GM19193 (cell line): ENCODE data around the gene DAB1.

Source experiments
- POLR2A ChIP-seq: IDR thresholded peaks from 4 replicates; pipeline ENCODE4 v1.6.1; 2011; ENCODE audit not compliant: insufficient read depth, insufficient read length; ENCODE audit errors: extremely low read depth

DAB1 gene

DNA sequence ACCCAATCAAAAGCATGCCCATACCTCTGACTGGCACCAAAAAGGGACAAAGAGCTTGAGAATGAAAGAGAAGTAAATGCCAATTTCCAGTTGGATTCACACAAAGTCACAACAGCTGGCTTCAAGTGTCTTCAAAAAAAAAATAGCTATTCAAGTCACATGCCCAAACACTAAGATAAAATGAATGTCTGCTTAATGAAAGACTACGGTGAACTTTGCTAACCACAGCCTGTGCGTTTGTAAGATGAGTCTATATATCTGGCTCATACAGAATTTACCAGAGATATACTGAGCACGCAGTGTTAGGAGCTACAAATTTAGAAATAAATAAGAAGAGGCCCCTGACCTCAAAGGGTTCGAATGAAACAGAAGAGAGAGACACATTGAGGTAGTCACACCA is 73.2 kb downstream of the DAB1 start:
- TF ChIP-seq POLR2A: no peak

DNA sequence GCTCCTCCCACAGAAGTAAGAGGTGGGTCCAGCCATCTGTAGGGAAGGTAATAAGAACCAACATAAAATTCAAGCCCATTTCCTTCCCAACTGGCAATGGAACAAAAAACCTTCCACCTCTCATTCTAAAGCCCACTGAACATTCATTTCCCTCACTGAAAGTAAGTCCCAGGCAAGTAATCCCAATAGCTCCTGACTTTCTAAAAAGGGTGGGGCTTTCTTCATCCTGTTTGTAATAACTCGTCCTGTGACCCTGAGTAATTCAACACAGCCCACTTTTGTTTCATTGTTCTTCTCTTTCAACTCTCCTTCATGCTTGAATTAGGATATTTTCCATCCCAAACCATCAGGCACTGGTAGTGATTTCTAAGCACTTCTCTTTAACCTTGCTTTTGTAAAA is 74.9 kb downstream of the DAB1 start:
- no peak for TF ChIP-seq POLR2A

DNA sequence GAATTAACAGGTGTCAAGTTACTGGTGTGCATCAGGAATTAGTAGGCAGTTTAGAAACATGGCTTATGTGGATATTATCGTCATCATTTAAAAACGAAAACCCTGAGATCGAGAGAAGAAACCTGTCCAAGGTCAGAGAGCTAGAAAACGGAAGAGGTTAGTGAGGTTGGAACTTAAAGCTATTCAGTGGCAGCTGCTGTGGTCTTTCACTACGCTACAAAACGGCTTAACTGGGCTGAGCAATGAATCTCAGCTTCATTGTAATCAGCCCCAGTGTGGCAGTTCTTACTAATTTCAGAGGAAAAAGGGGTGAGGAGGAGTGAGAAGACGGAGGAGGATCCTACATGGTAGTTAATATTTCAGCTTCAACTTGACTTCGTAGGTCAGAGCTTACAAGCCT is 77.9 kb downstream of the DAB1 start:
- TF ChIP-seq POLR2A: no peak

DNA sequence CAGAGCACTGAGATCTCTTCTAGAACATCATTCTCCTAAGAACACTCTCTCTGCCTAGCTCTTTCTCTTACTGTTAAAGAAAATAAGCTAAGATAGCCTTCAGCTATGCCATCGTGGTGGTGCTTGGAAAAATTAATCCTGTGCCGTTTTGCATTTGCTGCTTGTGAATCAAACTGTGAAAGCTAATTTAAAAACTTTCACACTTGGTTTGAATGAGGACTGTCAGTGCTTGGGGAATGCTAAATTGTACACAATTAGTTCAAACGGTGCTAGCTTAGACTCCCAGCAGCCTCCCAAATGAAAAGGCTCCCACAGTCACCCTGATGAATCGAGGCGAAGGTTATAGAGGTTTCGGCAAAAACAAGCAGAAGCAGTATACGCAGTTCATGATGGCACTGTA is 79.6 kb downstream of the DAB1 start:
- no peak for TF ChIP-seq POLR2A

DNA sequence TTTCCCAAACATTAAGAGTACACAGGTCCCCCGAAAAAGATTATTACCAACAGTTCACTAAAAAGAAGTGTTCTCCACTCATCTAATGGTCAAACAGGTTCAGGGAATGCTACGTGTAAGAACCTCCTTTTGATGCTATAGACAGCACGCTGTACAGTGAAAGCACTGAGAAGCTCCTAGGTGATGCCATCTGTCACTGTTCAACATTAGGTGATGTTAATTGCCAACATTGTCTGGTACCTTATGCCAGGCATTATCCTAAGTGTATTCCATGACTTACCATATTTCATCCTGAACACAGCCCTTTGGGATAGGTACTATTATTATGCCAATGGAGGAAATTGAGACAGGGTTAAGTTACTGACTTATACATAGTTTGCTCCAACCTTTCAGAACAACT is 82.1 kb downstream of the DAB1 start:
- TF ChIP-seq POLR2A: no peak

DNA sequence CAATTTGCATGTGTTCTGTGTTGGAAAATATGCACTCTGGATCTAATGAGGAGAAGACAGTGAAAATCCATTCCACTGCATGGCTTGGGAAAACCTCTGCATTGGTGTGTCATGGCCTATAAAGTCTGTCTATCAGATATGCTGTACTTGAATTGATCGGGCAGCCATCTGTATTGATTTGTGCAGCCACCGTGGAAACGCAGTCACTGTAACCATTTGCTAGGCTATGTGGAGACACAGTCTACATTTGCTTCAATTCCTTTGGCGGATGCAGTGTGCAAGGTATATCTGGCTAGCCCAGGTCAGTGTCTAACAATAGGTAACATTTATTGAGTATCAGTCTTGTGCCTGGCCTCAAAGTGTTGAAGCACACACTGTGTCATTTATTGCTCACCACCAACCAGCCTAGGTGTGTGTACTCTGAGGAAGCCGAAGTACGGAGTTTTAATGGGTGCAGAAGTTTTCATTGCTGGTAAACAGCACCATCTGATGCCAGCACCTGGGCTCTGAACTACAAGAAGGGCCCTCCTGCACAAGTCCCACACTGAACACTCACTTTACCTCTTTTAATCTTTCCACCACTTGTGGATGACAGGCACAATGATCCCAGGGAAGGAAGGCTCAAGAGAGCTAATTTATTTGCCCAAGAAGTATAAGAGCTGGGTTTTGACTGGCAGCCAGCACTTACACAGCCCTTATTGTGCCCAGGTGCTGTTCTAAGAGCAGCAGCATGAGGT is 83.4 kb downstream of the DAB1 start:
- no peak for TF ChIP-seq POLR2A

DNA sequence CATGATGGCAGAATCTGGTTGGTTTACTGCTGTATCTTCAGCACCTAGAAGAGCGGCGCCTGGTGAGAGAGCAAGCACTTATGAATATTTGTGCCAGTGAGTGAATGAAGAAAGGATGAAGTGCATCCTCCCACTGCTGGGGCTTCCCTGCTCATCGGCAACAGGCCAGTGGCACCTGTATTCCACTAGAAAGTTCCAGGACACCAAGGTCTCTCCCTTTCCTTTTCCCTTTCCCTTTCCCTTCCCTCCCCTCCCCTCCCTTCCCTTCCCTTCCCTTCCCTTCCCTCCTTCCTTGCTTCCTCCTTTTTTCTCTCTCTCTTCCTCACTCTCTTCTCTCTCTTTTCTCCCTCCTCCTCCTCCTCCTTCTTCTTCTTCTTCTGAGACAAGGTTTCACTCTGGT is 86.2 kb downstream of the DAB1 start:
- TF ChIP-seq POLR2A: no peak

DNA sequence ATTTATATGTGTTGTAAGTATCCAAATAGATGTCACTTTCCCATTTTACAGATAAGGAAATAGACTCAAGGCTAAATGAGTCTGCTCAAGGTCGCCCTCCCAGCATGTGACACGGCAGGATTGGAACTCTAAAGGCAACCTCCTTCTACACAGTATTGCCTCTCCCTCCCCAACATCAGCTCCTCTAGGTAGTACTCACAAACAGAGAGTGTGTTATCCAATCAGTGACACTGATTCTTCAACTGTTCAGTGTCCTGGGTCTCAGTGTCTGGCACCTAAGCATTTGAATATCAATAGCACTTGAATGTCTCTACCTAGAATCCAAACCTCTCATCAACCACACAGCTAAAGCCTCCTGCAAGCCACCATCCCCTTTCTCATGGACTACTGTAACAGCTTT is 87.1 kb downstream of the DAB1 start:
- TF ChIP-seq POLR2A: no peak

DNA sequence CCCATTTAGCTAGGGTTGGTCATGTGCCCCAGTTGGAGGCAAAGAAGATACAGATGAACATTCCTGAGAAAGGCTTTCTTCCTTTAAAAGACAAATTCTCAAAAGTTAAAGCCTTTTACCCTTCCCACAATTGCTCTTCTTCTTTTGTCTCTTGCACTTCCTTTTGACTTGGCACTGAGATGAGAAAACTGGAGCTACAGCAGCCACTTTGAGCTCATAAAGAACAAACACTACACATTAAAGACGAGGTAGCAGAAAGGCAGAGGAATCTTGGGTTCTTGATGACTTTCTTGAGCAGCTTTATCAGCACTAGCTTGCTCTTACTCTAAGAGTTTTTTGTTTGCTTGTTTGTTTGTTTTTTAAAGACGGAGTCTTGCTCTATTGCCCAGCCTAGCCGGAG is 92.2 kb downstream of the DAB1 start:
- TF ChIP-seq POLR2A: no peak

DNA sequence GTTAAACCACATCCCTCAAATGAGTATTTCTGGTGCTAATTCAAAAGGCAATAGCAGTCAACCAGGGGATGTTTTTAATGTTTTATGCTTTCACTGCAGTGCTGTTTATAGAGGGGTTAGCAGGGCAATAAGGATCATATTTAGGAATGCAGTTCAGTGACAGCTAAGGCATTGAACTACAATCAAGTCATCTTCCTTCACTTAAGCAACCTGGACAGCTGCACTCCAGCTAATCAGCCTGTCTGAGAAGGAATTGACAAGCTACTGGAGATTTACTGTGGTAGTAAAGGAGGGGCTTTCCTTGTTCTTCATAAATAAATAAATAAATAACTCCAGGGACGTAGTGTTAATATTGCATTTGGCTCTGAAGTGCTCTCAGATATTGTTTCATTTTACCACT is 93.9 kb downstream of the DAB1 start:
- no peak for TF ChIP-seq POLR2A

DNA sequence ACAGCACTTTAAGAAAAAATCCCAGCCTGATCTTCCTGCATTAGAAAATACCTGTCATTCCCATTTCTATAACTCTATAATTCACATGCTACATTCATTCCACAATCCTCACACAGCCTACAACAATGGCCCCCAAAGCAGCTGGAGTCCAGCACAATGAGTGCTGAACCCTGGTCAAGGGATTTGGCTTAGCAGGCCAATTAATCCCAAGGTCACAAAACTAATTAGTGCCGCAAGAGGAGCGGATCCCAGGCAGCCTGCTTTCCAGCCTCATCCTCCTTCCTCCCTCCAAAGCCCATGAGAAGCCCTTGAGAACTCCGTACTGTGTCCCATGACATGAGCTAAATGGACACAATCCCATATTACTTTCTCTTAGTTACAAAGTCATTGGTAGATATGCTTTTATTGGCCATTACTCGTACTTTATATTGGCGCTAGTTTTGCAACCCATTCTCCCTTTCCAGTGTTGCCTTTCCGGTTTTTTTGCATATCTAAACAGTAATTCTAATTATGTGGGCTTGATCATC is 94.8 kb downstream of the DAB1 start:
- no peak for TF ChIP-seq POLR2A

DNA sequence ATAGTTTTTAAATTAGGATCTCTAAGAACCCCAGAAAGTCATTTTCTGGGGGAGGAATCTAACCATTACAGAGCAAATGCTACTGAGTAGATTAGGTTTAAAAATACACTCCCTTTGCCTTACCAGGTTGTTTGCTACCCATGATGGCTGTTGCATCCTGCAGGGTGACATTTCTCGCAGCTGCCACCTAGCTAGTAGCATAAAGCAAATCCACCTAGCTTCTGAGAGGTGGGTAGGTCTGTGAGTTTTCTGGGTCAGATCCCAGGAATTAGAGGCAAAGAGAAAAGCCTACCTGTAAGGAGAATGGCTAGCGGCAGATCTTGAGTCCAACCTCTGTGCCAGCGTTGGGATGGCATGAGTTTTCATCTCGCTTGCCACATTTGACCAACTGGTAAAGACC is 95.9 kb downstream of the DAB1 start:
- TF ChIP-seq POLR2A: no peak

DNA sequence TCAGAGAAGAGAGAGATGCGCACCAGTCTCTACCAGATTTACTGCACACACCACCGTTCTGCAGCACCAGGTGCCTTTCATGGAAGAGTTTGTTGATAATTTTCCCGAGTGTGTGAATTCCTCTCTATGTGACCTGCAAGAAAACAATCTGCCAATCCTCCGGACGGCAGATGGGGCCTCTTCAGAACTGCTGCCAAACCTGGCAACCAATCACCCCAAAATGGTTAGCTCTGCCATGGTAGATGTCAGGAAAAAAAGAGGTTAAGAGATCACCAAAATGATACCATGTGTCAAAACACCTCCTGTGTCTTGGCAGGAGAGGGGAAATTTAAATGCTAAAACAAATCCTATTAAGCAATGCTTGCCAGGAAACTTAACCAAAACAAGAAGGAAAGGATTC is 96.5 kb downstream of the DAB1 start:
- TF ChIP-seq POLR2A: no peak

DNA sequence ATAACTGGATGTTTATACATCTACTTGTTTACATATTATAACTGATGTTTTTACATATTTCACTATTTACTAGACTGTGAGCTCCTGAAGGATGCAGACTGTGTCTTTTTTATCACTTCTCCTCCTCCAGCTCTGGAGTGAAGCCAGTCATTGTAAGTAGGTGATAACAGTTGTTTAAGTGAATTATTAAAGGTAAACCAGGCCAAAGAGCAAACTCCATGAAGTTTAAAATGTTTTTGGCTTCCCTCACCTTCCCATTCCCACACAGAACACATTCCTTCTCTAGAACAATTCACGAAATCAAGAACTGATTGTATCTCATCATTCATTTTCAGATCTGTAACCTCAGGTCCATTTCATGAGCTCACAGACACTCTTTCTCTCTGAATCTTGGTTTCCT is 98.3 kb downstream of the DAB1 start:
- no peak for TF ChIP-seq POLR2A

DNA sequence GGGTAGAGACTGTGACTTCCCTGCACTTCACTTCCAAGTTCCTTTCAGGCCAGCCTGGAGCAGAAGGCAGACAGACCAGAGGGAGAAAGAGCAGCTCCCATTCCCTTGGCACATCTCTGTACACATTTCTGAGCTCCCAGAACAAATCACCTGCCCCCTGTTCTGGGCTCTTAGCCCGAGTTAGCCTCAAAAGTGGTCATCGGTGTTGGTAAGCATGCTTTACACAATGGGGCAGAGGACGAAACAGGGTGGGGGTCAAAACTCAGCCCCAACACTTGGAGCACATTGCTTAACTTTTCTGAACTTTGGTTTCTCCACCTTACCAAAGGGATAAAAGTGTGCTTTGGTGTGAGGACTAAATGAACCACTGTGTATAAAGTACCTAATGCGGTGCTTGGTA is 98.7 kb downstream of the DAB1 start:
- TF ChIP-seq POLR2A: no peak

DNA sequence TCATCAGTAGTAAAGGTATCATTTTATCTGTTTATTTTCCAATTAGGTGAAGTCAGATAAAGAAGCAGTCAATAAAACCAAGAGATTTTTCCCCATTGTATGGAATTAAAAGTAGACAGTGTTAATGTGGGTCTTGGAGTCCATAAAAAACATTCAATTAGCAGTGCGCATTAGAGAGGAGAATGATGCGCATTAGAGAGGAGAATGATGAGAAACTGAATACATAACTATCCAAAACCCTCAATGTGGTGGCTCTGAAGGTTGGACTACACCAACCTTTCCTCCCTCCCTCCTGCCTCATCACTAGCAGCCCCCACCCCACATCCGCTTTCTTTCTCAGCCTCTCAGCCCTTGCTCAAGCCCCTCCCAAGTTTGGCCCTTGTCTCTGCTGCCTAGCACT is 99.5 kb downstream of the DAB1 start:
- TF ChIP-seq POLR2A: no peak

DNA sequence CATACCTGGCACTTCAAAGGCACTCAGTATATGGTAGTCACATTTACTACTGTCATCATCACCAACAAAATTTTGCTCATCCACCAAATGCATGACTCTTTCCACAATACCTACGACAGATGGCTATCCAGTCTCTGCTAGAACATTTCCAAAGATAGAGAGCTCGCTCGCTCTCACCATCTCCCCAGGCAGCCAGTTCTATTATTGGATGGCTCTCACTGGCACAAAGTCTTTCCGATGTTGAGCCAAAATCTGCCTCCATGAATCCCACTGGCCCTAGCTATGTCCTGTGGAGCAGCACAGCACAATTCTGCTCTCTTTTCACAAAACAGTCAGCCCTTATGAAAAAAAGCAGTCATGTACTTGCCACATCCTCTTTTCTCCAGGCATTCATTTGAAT is 102.1 kb downstream of the DAB1 start:
- no peak for TF ChIP-seq POLR2A
